Measurements from ENCODE around the gene HS6ST1.

HS6ST1 gene

GRCh38 chr2:128357506-128358370 is 39.1 kb upstream of the HS6ST1 start:
- no peak for DNase-seq (ENCODE audit: extremely low read depth, low read depth)
- TF ChIP-seq CTCF (IDR thresholded peaks at IDR 0.05; ENCODE audit: low read depth, low read length) = no peak

- TF ChIP-seq CTCF (IDR thresholded peaks at IDR 0.05; ENCODE audit: low read depth, low read length) = no peak
- DNase-seq (ENCODE audit: extremely low read depth, low read depth) = no peak
These were observed 37.5 kb upstream of the HS6ST1 start for GRCh38 chr2:128356127-128356526.

GRCh38 chr2:128354726-128355470 is 36.2 kb upstream of the HS6ST1 start:
- TF ChIP-seq CTCF (IDR thresholded peaks at IDR 0.05; ENCODE audit: low read depth, low read length) = peak; percentile 53
- no peak for DNase-seq (ENCODE audit: extremely low read depth, low read depth)

- no peak for DNase-seq (ENCODE audit: extremely low read depth, low read depth)
- no peak for TF ChIP-seq CTCF (IDR thresholded peaks at IDR 0.05; ENCODE audit: low read depth, low read length)
These were observed 35.5 kb upstream of the HS6ST1 start for GRCh38 chr2:128354161-128354560.

- DNase-seq (ENCODE audit: extremely low read depth, low read depth) = no peak
- no peak for TF ChIP-seq CTCF (IDR thresholded peaks at IDR 0.05; ENCODE audit: low read depth, low read length)
These were observed 32.1 kb upstream of the HS6ST1 start for GRCh38 chr2:128350736-128351135.

- no peak for TF ChIP-seq CTCF (IDR thresholded peaks at IDR 0.05; ENCODE audit: low read depth, low read length)
- DNase-seq (ENCODE audit: extremely low read depth, low read depth) = no peak
These were observed 30.0 kb upstream of the HS6ST1 start for GRCh38 chr2:128348701-128349100.
